PC-3 (cell line): Measurements from ENCODE around the gene CHD5. TPM values are rescaled to one million over a fixed set of nuclear protein-coding genes. Genes with fewer than 3 reads are reported as not detected.
A peak's percentile ranks its signal among the peaks of the same experiment; 100 is the strongest.
"Not testable (repeated sequence)": the region's sequence is repeated elsewhere in the genome, so short reads cannot be mapped to it uniquely, and the experiment has no call there.

Experiments
- ATAC-seq: fragments of 200-7000 bp; cut with Tn5 transposase; 2 replicates; pipeline ENCODE4 v1.9.1; 2020; ENCODE audit warnings: mild to moderate bottlenecking, moderate library complexity
- BruUV-seq: library from RNA; stranded (reverse); fragments of 400-500 nt; replicated peaks from 2 replicates; lab custom pipeline; 2021; lab: Mats Ljungman, UMichigan
- CTCF ChIA-PET: fragments of 300-600 bp; sonication (Branson Sonifier 250); formaldehyde crosslinking; loops from one replicate; lab custom pipeline; 2022; ENCODE audit warnings: antibody characterized with exemption; lab: Charles Lee
- POLR2A ChIA-PET: fragments of 300-600 bp; sonication (Branson Sonifier 250); formaldehyde crosslinking; loops from one replicate; lab custom pipeline; 2022; ENCODE audit warnings: antibody characterized with exemption; ENCODE audit not compliant: unreplicated experiment; lab: Charles Lee
- DNase-seq: peaks from one replicate; pipeline ENCODE4 v3.0.0-alpha.2; 2015
- H2AFZ ChIP-seq: fragments of 300-600 bp; sonication (generic); 2 replicates; pipeline ENCODE4 v1.6.0; 2016; ENCODE audit warnings: antibody characterized with exemption, low read length
- H3F3A ChIP-seq: fragments of 300-600 bp; sonication (generic); one replicate; pipeline ENCODE4 v1.6.0; 2017; ENCODE audit warnings: antibody characterized with exemption, low read length, control low read depth, mild to moderate bottlenecking; ENCODE audit not compliant: unreplicated experiment
- H3K27ac ChIP-seq: fragments of 300-600 bp; sonication (generic); 2 replicates; pipeline ENCODE4 v1.5.1; 2016; ENCODE audit warnings: mild to moderate bottlenecking, low read length
- H3K27me3 ChIP-seq: fragments of 300-600 bp; sonication (generic); 2 replicates; pipeline ENCODE4 v1.6.1; 2016; ENCODE audit warnings: low read length, mixed read lengths
- H3K36me3 ChIP-seq: fragments of 300-600 bp; sonication (generic); 2 replicates; pipeline ENCODE4 v1.6.1; 2016; ENCODE audit warnings: low read depth, mixed run types, low read length, mixed read lengths
- H3K4me1 ChIP-seq: fragments of 300-600 bp; sonication (generic); 2 replicates; pipeline ENCODE4 v1.5.1; 2016; ENCODE audit warnings: low read length; ENCODE audit not compliant: insufficient read depth
- H3K4me2 ChIP-seq: fragments of 300-600 bp; sonication (generic); 2 replicates; pipeline ENCODE4 v1.6.0; 2016; ENCODE audit warnings: low read length
- H3K4me3 ChIP-seq: fragments of 300-600 bp; sonication (generic); 2 replicates; pipeline ENCODE4 v1.5.1; 2016; ENCODE audit warnings: mild to moderate bottlenecking, low read length, mixed read lengths
- H3K79me2 ChIP-seq: fragments of 300-600 bp; sonication (generic); 2 replicates; pipeline ENCODE4 v1.6.1; 2017; ENCODE audit warnings: low read length, mixed read lengths
- H3K9ac ChIP-seq: fragments of 300-600 bp; sonication (generic); 2 replicates; pipeline ENCODE4 v1.6.0; 2016; ENCODE audit warnings: mild to moderate bottlenecking, low read length
- H3K9me2 ChIP-seq: fragments of 300-600 bp; sonication (generic); replicated peaks from 2 replicates; pipeline ENCODE4 v1.6.1; 2016; ENCODE audit warnings: mixed run types, low read length, mixed read lengths
- H3K9me3 ChIP-seq: fragments of 300-600 bp; sonication (generic); 2 replicates; pipeline ENCODE4 v1.6.1; 2016; ENCODE audit warnings: low read length, mixed read lengths
- H4K20me1 ChIP-seq: fragments of 300-600 bp; sonication (generic); 2 replicates; pipeline ENCODE4 v1.6.1; 2016; ENCODE audit warnings: low read length, mixed read lengths
- CTCF ChIP-seq: fragments of 300-600 bp; sonication (generic); conservative IDR thresholded peaks from 2 replicates; pipeline ENCODE4 v1.5.1; 2017; ENCODE audit warnings: antibody characterized with exemption, low read depth, mild to moderate bottlenecking, low read length
- EZH2 ChIP-seq: fragments of 300-600 bp; sonication (generic); IDR thresholded peaks from one replicate; pipeline ENCODE4 v1.6.1; 2017; ENCODE audit warnings: antibody characterized with exemption, mild to moderate bottlenecking, low read length; ENCODE audit not compliant: unreplicated experiment
- EZH2phosphoT487 ChIP-seq: fragments of 300-600 bp; sonication (generic); IDR thresholded peaks from 2 replicates; pipeline ENCODE4 v1.6.1; 2018; ENCODE audit warnings: mild to moderate bottlenecking, antibody characterized with exemption, low read length, borderline replicate concordance
- intact Hi-C: fragments of 100-400 bp; cut with micrococcal nuclease; formaldehyde crosslinking; loops from 2 replicates; pipeline ENCODE4 v1.9.0; 2023
- total RNA-seq: library from RNA; depleted of rRNA; stranded (reverse); fragments of >200 nt; gene quantifications from 2 replicates; pipeline ENCODE4 v1.2.3, GENCODE V29; 2014

Gene CHD5
- total RNA-seq, 1 experiment from 2014 or later, result 0.55 TPM

GRCh38 chr1:6220236-6220635 lies 40.1 kb upstream of the CHD5 start:
- ChIA-PET CTCF (interaction anchor here (0.6 to 1.6 kb wide), 5 partner anchors 14 to 203 kb away, joined by 3 to 19 read pairs (median 5); partner anchors contain the start of gene RNF207), POLR2A (interaction anchor here (1.2 kb wide), 1 partner anchor 14 kb away, joined by 3 read pairs; the partner anchor contains the start of gene RNF207)
- Histone ChIP-seq H3K27me3 (no peaks in the 10 kb centered on the region), H3K9ac (peak overlapping the region; percentile 26), H3K4me2 (peak overlapping the region; percentile 60), H3K27ac (peak overlapping the region; percentile 84), H3K4me1 (peaks cover 60% of the 10 kb centered on the region), H3K9me2 (no peaks in the 10 kb centered on the region), H4K20me1 (0 out of 2 replicates have a peak, but pooled peaks cover 9% of the 10 kb centered on the region), H3K9me3 (no peaks in the 10 kb centered on the region), H3K4me3 (peak overlapping the region; percentile 18; the same call in 1 of the 2 replicates), H3F3A (peaks cover 20% of the 10 kb centered on the region), H3K79me2 (peaks cover 15% of the 10 kb centered on the region; the same call in 1 of the 2 replicates), H2AFZ (no peak overlapping the region), H3K36me3 (peaks cover 61% of the 10 kb centered on the region)
- intact Hi-C loops, result no loop called here
- peak; percentile 99 for DNase-seq
- TF ChIP-seq EZH2phosphoT487 (no peak), CTCF (no peak), EZH2 (no peak)
- BruUV-seq, result TSS peak; percentile 13
- ATAC-seq, result peak; percentile 90

- intact Hi-C loops, H3K4me3 ChIP-seq, POLR2A ChIA-PET, DNase-seq, H3K9me3 ChIP-seq, H3K9ac ChIP-seq, H3K27me3 ChIP-seq, H3K79me2 ChIP-seq, BruUV-seq, ATAC-seq, H3K9me2 ChIP-seq, H4K20me1 ChIP-seq, H2AFZ ChIP-seq: not testable (repeated sequence)
- H3K4me1 ChIP-seq, result peaks cover 55% of the 10 kb centered on the region
- H3F3A ChIP-seq, result peaks cover 17% of the 10 kb centered on the region
- peaks cover 55% of the 10 kb centered on the region for H3K36me3 ChIP-seq
- H3K4me2 ChIP-seq, result peak overlapping the region; percentile 41; the same call in 1 of the 2 replicates
- CTCF ChIA-PET, result interaction anchor here (1.6 kb wide), 1 partner anchor 15 kb away, joined by 19 read pairs; no protein-coding TSS in a partner anchor
- H3K27ac ChIP-seq, result peak overlapping the region; percentile 84
Observed at GRCh38 chr1:6219641-6220040, 39.5 kb upstream of the CHD5 start.

GRCh38 chr1:6218375-6219164 lies 38.4 kb upstream of the CHD5 start:
- no peak overlapping the region for H2AFZ ChIP-seq
- peaks cover 44% of the 10 kb centered on the region for H3K4me1 ChIP-seq
- no peak overlapping the region for H3K27ac ChIP-seq
- H3K36me3 ChIP-seq, result peaks cover 44% of the 10 kb centered on the region
- TF ChIP-seq EZH2phosphoT487 (no peak), CTCF (no peak), EZH2 (no peak)
- H4K20me1 ChIP-seq, result no peaks in the 10 kb centered on the region
- no peaks in the 10 kb centered on the region for H3K27me3 ChIP-seq
- no peak overlapping the region for H3K4me3 ChIP-seq
- DNase-seq (no peak), ATAC-seq (no peak)
- H3K9me3 ChIP-seq, result no peaks in the 10 kb centered on the region
- no peaks in the 10 kb centered on the region for H3K9me2 ChIP-seq
- H3K4me2 ChIP-seq, result no peak overlapping the region
- intact Hi-C loops, result no loop called here
- BruUV-seq, result no TSS peak
- H3K9ac ChIP-seq, result no peak overlapping the region
- 0 out of 2 replicates have a peak, but pooled peaks cover 4% of the 10 kb centered on the region for H3K79me2 ChIP-seq
- ChIA-PET CTCF (no interaction called here), POLR2A (no interaction called here)
- peaks cover 14% of the 10 kb centered on the region for H3F3A ChIP-seq
